Choroid plexus epithelial cell (primary cell): ENCODE data around the gene GRAMD2A.

Experiments used
- DNase-seq: peaks from one replicate; pipeline ENCODE4 v3.0.0-alpha.2; 2010; ENCODE audit warnings: low read depth
- H3K4me3 ChIP-seq: 2 replicates; pipeline ENCODE4 v1.5.1; 2011; ENCODE audit warnings: low read depth, mild to moderate bottlenecking, control low read depth, low read length, moderate library complexity
- TF ChIP-seq, protein P1 (sequence below): conservative IDR thresholded peaks from 2 replicates; pipeline ENCODE4 v1.5.1; 2011; ENCODE audit warnings: low read depth, mild to moderate bottlenecking, control low read depth, inconsistent platforms, low read length, moderate library complexity

GRAMD2A gene

GRCh38 chr15:72202801-72203506 lies 5.4 kb upstream of the GRAMD2A start:
- no peak for DNase-seq
- TF ChIP-seq, protein P1, sequence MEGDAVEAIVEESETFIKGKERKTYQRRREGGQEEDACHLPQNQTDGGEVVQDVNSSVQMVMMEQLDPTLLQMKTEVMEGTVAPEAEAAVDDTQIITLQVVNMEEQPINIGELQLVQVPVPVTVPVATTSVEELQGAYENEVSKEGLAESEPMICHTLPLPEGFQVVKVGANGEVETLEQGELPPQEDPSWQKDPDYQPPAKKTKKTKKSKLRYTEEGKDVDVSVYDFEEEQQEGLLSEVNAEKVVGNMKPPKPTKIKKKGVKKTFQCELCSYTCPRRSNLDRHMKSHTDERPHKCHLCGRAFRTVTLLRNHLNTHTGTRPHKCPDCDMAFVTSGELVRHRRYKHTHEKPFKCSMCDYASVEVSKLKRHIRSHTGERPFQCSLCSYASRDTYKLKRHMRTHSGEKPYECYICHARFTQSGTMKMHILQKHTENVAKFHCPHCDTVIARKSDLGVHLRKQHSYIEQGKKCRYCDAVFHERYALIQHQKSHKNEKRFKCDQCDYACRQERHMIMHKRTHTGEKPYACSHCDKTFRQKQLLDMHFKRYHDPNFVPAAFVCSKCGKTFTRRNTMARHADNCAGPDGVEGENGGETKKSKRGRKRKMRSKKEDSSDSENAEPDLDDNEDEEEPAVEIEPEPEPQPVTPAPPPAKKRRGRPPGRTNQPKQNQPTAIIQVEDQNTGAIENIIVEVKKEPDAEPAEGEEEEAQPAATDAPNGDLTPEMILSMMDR: no peak
- H3K4me3 ChIP-seq: no peak overlapping the region

- TF ChIP-seq, protein P1: no peak
- no peak for DNase-seq
- H3K4me3 ChIP-seq: no peak overlapping the region
Measured at GRCh38 chr15:72202302-72202701, 4.7 kb upstream of the GRAMD2A start.

DNA sequence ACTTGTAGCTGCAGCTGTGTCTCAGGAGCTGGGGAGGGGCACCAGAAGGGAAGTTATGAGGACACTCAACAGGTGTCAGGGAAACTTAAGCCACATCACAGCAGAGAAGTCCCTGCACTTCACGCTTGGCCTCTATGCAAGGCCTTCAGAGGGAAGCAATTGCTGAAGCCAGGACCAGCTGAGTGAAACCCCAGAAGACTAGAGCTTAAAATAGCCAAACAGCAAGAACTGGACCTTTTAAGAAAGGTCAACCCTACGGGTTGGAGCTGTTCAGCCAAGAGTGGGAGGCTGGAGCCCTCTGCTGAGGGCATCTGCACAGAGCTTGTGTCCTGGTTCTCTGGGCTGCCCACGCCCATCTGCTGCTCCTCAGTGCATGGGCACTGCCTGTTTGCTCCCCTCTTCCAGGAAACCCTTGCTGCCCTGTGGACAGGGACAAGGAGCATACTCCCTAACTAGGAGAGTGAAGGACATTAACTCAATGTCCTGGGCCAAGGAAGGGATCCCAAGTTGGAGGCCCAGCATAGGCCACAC lies 3.9 kb upstream of the GRAMD2A start:
- TF ChIP-seq, protein P1: no peak
- H3K4me3 ChIP-seq: no peak overlapping the region
- DNase-seq: peak; percentile 43

DNA sequence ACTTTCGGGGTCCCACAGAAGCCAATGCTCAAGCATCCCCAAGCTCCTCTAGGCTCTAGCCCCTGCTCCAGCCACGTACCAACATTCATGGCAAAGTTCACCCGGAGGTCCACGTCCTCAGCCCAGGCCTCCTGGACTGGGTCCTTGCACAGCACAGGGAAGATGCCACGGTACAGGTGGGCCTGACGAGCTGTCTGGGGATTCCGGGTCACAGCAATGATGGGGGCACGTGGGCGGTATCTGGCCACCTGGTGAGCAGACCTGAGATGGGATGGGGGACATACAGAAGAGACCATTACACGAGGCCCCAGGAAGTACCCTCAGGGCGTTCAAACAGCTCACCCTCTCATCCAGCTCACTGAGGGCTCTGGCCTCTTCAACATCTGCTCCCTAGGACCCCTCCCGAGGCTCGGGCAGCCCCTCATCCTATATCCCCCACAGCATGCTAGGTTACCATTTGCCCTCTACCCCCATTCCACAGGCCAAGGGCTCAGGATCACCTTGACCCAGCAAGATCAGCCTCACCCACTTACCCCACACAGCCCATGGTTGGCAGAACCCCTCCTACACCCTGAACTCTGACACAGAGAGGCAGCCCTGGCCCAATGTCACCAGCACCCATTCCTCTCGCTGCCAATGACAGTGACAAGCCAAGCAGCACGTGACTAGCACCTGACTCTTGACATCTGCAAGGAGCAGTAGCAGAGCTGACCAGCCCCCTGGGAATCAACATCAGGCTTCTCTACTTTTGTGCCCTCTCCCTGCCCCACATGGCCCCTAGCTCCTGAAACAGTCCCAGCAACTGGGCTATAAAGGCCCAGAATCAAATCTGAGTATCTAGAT lies 3.0 kb upstream of the GRAMD2A start:
- TF ChIP-seq, protein P1: no peak
- H3K4me3 ChIP-seq: no peak overlapping the region
- no peak for DNase-seq

DNA sequence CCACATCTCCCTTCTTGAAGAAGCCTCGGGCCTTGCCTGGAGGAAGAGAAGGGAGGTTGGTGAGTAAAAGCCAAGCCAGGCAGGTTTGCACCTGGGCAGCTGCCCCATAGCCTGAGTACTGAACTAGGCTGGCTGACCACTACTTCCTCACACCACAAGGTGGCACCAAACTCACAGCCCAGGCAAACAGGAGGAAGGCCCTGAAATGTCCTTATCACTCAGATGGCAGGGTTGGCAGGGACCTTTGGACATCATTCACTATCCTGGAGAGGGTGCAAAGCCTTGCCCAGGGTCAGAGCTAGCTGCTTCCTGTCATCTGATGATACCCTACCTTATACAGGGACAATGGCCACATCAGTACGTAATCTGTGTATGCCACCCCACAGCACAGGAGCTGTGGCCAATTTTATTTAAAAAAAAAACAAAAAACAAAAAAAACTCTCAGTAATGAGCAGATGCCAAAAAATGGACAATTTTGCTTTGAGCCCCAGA lies 2.2 kb upstream of the GRAMD2A start:
- TF ChIP-seq, protein P1: peak; percentile 94
- DNase-seq: peak; percentile 81
- no peak overlapping the region for H3K4me3 ChIP-seq

GRCh38 chr15:72199205-72199515 lies 1.6 kb upstream of the GRAMD2A start:
- no peak overlapping the region for H3K4me3 ChIP-seq
- DNase-seq: no peak
- TF ChIP-seq, protein P1: no peak
